ENCODE results near the gene KIR2DL4.
A peak's percentile ranks its signal among the peaks of the same experiment; 100 is the strongest.
"Not testable (repeated sequence)": the region's sequence is repeated elsewhere in the genome, so short reads cannot be mapped to it uniquely, and the experiment has no call there.

KIR2DL4 gene

DNA sequence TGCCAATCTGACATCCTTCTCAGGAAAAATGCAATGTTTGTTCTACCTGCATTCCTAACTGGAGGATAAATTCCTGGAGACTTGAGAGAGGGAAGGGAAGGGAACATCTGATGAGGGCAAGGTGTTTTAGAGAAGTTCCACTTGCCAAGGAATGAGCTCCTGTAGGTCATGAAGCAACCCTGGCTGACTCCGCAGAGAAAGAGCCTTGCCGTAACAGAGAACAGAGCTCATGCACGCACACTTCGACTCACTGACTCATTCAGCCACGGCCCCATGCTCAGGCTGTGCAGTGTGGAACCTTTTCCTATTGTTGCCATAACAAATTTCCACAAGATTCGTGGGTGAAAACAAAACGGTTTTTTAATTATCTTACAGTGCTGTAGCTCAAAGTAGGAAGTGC is 24.5 kb upstream of the KIR2DL4 start:
- H3K4me1 ChIP-seq (ENCODE audit: control insufficient read depth in 1 of 2, insufficient read depth in 2 of 2, low read length in 2 of 2); H2BK120ac ChIP-seq (ENCODE audit: insufficient read depth, low read length, poor library complexity); H3K18ac ChIP-seq (ENCODE audit: low read length); H3K4me2 ChIP-seq (ENCODE audit: low read length); H3K4me3 ChIP-seq (ENCODE audit: low read depth, low read length); H3K36me3 ChIP-seq (ENCODE audit: control insufficient read depth in 1 of 2, insufficient read depth in 2 of 2, low read length in 2 of 2); H3K27ac ChIP-seq (ENCODE audit: low read depth, low read length); H2AFZ ChIP-seq (ENCODE audit: insufficient read depth, low read length, poor library complexity); H2AK5ac ChIP-seq (ENCODE audit: low read length); H2BK5ac ChIP-seq (ENCODE audit: low read depth, low read length, poor library complexity); H3K27me3 ChIP-seq (ENCODE audit: insufficient read depth, low read length); H3K4ac ChIP-seq (ENCODE audit: low read depth, low read length); H3K79me1 ChIP-seq (ENCODE audit: low read length); H4K91ac ChIP-seq (ENCODE audit: low read depth, low read length); H3K23ac ChIP-seq (ENCODE audit: low read length); H3K14ac ChIP-seq (ENCODE audit: low read length); H3K79me2 ChIP-seq (ENCODE audit: control insufficient read depth, insufficient read depth, low read length, poor library complexity); H4K12ac ChIP-seq (ENCODE audit: low read depth, low read length); H4K8ac ChIP-seq (ENCODE audit: low read depth, low read length); H3K9ac ChIP-seq (ENCODE audit: low read length); H2BK12ac ChIP-seq (ENCODE audit: low read length): not testable (repeated sequence)
- DNase-seq: peak; percentile 19 to 20
- WGBS (ENCODE audit: extremely low coverage, insufficient coverage, insufficient read length): no CpG with 5 or more reads among the region's 7 CpGs
- H3K9me3 ChIP-seq (ENCODE audit: insufficient read depth, low read depth, low read length): peaks cover 18% of the 10 kb centered on the region

DNA sequence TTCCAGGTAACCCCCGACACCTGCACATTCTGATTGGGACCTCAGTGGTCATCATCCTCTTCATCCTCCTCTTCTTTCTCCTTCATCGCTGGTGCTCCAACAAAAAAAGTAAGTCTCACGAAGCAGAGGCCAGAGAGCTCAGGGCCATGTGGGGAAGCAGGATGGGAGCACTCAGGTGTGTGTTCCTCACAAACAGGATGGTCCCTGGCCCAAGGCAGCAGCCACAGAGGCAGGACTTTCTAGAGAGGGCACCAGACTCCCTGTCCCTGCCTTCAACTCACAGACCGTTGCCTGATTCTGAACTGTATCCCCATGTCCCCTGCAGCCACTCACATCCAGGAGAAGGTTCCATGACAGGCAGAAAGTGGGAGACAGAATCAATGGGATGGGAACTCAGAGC is 20.5 kb upstream of the KIR2DL4 start:
- not testable (repeated sequence) for H2BK12ac ChIP-seq (ENCODE audit: low read length); H3K4ac ChIP-seq (ENCODE audit: low read depth, low read length); H3K4me3 ChIP-seq (ENCODE audit: low read depth, low read length); H3K4me2 ChIP-seq (ENCODE audit: low read length); H3K79me1 ChIP-seq (ENCODE audit: low read length); H3K18ac ChIP-seq (ENCODE audit: low read length); DNase-seq; H2BK120ac ChIP-seq (ENCODE audit: insufficient read depth, low read length, poor library complexity); H3K4me1 ChIP-seq (ENCODE audit: control insufficient read depth in 1 of 2, insufficient read depth in 2 of 2, low read length in 2 of 2); H2AK5ac ChIP-seq (ENCODE audit: low read length); H3K14ac ChIP-seq (ENCODE audit: low read length); H3K36me3 ChIP-seq (ENCODE audit: control insufficient read depth in 1 of 2, insufficient read depth in 2 of 2, low read length in 2 of 2); H3K9ac ChIP-seq (ENCODE audit: low read length); H3K79me2 ChIP-seq (ENCODE audit: control insufficient read depth, insufficient read depth, low read length, poor library complexity); H3K27ac ChIP-seq (ENCODE audit: low read depth, low read length); H3K23ac ChIP-seq (ENCODE audit: low read length); H2AFZ ChIP-seq (ENCODE audit: insufficient read depth, low read length, poor library complexity); H3K27me3 ChIP-seq (ENCODE audit: insufficient read depth, low read length); H2BK5ac ChIP-seq (ENCODE audit: low read depth, low read length, poor library complexity); H4K12ac ChIP-seq (ENCODE audit: low read depth, low read length); H4K8ac ChIP-seq (ENCODE audit: low read depth, low read length); H4K91ac ChIP-seq (ENCODE audit: low read depth, low read length)
- WGBS (ENCODE audit: extremely low coverage, insufficient coverage, insufficient read length): no CpG with 5 or more reads among the region's 4 CpGs
- H3K9me3 ChIP-seq (ENCODE audit: insufficient read depth, low read depth, low read length): peaks cover 31% of the 10 kb centered on the region

DNA sequence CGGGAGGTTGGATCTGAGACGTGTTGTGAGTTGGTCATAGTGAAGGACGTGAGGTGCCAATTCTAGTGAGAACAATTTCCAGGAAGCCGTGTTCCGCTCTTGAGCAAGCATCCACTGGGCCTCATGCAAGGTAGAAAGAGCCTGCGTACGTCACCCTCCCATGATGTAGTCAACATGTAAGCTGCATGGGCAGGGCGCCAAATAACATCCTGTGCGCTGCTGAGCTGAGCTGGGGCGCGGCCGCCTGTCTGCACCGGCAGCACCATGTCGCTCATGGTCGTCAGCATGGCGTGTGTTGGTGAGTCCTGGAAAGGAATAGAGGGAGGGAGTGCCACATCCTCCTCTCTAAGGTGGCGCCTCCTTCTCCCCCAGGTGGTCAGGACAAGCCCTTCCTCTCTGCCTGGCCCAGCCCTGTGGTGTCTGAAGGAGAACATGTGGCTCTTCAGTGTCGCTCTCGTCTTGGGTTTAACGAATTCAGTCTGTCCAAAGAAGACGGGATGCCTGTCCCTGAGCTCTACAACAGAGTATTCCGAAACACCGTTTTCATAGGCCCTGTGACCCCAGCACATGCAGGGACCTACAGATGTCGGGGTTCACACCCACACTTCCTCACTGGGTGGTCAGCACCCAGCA is 17.2 kb upstream of the KIR2DL4 start:
- H3K4ac ChIP-seq (ENCODE audit: low read depth, low read length); H3K23ac ChIP-seq (ENCODE audit: low read length); H4K8ac ChIP-seq (ENCODE audit: low read depth, low read length); H2BK120ac ChIP-seq (ENCODE audit: insufficient read depth, low read length, poor library complexity); H2BK5ac ChIP-seq (ENCODE audit: low read depth, low read length, poor library complexity); H2AFZ ChIP-seq (ENCODE audit: insufficient read depth, low read length, poor library complexity); H2AK5ac ChIP-seq (ENCODE audit: low read length); H4K91ac ChIP-seq (ENCODE audit: low read depth, low read length); H4K12ac ChIP-seq (ENCODE audit: low read depth, low read length); H3K4me2 ChIP-seq (ENCODE audit: low read length); H3K4me1 ChIP-seq (ENCODE audit: control insufficient read depth in 1 of 2, insufficient read depth in 2 of 2, low read length in 2 of 2); H3K18ac ChIP-seq (ENCODE audit: low read length); H3K4me3 ChIP-seq (ENCODE audit: low read depth, low read length); H3K9ac ChIP-seq (ENCODE audit: low read length); DNase-seq; H3K79me2 ChIP-seq (ENCODE audit: control insufficient read depth, insufficient read depth, low read length, poor library complexity); H2BK12ac ChIP-seq (ENCODE audit: low read length); H3K36me3 ChIP-seq (ENCODE audit: control insufficient read depth in 1 of 2, insufficient read depth in 2 of 2, low read length in 2 of 2); H3K27ac ChIP-seq (ENCODE audit: low read depth, low read length); H3K14ac ChIP-seq (ENCODE audit: low read length); H3K27me3 ChIP-seq (ENCODE audit: insufficient read depth, low read length); H3K79me1 ChIP-seq (ENCODE audit: low read length): not testable (repeated sequence)
- no CpG with 5 or more reads among the region's 24 CpGs for WGBS (ENCODE audit: extremely low coverage, insufficient coverage, insufficient read length)
- H3K9me3 ChIP-seq (ENCODE audit: insufficient read depth, low read depth, low read length): peaks cover 47% of the 10 kb centered on the region

DNA sequence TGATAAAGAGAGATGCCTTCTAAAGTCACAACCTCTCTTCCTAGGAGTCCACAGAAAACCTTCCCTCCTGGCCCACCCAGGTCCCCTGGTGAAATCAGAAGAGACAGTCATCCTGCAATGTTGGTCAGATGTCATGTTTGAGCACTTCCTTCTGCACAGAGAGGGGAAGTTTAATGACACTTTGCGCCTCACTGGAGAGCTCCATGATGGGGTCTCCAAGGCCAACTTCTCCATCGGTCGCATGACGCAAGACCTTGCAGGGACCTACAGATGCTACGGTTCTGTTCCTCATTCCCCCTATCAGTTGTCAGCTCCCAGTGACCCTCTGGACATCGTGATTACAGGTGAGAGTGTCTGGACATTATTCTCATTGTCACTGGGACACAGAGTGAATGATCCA is 15.3 kb upstream of the KIR2DL4 start:
- not testable (repeated sequence) for H2BK5ac ChIP-seq (ENCODE audit: low read depth, low read length, poor library complexity); H3K4me1 ChIP-seq (ENCODE audit: control insufficient read depth in 1 of 2, insufficient read depth in 2 of 2, low read length in 2 of 2); H3K79me2 ChIP-seq (ENCODE audit: control insufficient read depth, insufficient read depth, low read length, poor library complexity); H3K18ac ChIP-seq (ENCODE audit: low read length); H3K4me2 ChIP-seq (ENCODE audit: low read length); H2BK12ac ChIP-seq (ENCODE audit: low read length); H4K8ac ChIP-seq (ENCODE audit: low read depth, low read length); H2AK5ac ChIP-seq (ENCODE audit: low read length); H2AFZ ChIP-seq (ENCODE audit: insufficient read depth, low read length, poor library complexity); H3K23ac ChIP-seq (ENCODE audit: low read length); H3K4ac ChIP-seq (ENCODE audit: low read depth, low read length); H3K36me3 ChIP-seq (ENCODE audit: control insufficient read depth in 1 of 2, insufficient read depth in 2 of 2, low read length in 2 of 2); H4K91ac ChIP-seq (ENCODE audit: low read depth, low read length); H3K79me1 ChIP-seq (ENCODE audit: low read length); H3K27ac ChIP-seq (ENCODE audit: low read depth, low read length); H3K14ac ChIP-seq (ENCODE audit: low read length); H2BK120ac ChIP-seq (ENCODE audit: insufficient read depth, low read length, poor library complexity); DNase-seq; H3K4me3 ChIP-seq (ENCODE audit: low read depth, low read length); H3K9ac ChIP-seq (ENCODE audit: low read length); H3K27me3 ChIP-seq (ENCODE audit: insufficient read depth, low read length); H4K12ac ChIP-seq (ENCODE audit: low read depth, low read length)
- H3K9me3 ChIP-seq (ENCODE audit: insufficient read depth, low read depth, low read length): peaks cover 40% of the 10 kb centered on the region
- no CpG with 5 or more reads among the region's 6 CpGs for WGBS (ENCODE audit: extremely low coverage, insufficient coverage, insufficient read length)
